Sigmoid colon (tissue), 4 donors: ENCODE measurements around the gene NTPCR.

Source experiments
- CTCF ChIP-seq, 4 experiments: fragments of 450-650 bp in 3 of 4; fragments of 200-600 bp in 1 of 4; IDR thresholded peaks; one replicate each; pipeline ENCODE4 v1.5.1; 2016 to 2019; ENCODE audit warnings: antibody characterized with exemption in 4 of 4, mild to moderate bottlenecking in 3 of 4, moderate library complexity in 2 of 4
- EP300 ChIP-seq, 4 donors: sonication (generic); formaldehyde crosslinking; IDR thresholded peaks; one replicate each; pipeline ENCODE4 v1.6.1; 2017; ENCODE audit warnings: antibody characterized with exemption in 4 of 4
- POLR2A ChIP-seq, 2 donors: fragments of 450-650 bp; IDR thresholded peaks; one replicate each; pipeline ENCODE4 v1.6.1; 2016; ENCODE audit warnings: antibody characterized with exemption in 2 of 2, mild to moderate bottlenecking in 2 of 2, moderate library complexity in 2 of 2
- POLR2AphosphoS5 ChIP-seq, 4 donors: sonication (generic); formaldehyde crosslinking; IDR thresholded peaks; one replicate each; pipeline ENCODE4 v1.6.1; 2017; ENCODE audit warnings: antibody characterized with exemption in 4 of 4

- TF ChIP-seq POLR2A (IDR thresholded peaks at IDR 0.05) (no peak), EP300 (IDR thresholded peaks at IDR 0.05) (no peak), CTCF (IDR thresholded peaks at IDR 0.05) (no peak), POLR2AphosphoS5 (IDR thresholded peaks at IDR 0.05) (no peak)
These were observed 33.6 kb downstream of the NTPCR start for GRCh38 chr1:232983817-232984567.
